Inflammatory macrophage treated with lipopolysaccharide for 1 hour (primary cell): Measurements from ENCODE around the gene TNFAIP2.

ENCODE experiments used
- DNase-seq, 2 donors: peaks; one replicate each; pipeline ENCODE4 v3.0.0-alpha.2; 2020 to 2022

The TNFAIP2 gene

GRCh38 chr14:103123634-103124500 lies 606 bp downstream of the TNFAIP2 start:
- peak; percentile 67 to 74 for DNase-seq

GRCh38 chr14:103124501-103125001 lies 1.3 kb downstream of the TNFAIP2 start:
- DNase-seq: no peak

GRCh38 chr14:103125098-103126070 lies 2.1 kb downstream of the TNFAIP2 start:
- DNase-seq: no peak

GRCh38 chr14:103126088-103126872 lies 3.0 kb downstream of the TNFAIP2 start:
- DNase-seq: no peak

GRCh38 chr14:103126873-103127304 lies 3.6 kb downstream of the TNFAIP2 start:
- no peak for DNase-seq

- no peak for DNase-seq
These were observed 4.1 kb downstream of the TNFAIP2 start for GRCh38 chr14:103127356-103127755.

- no peak for DNase-seq
These were observed 4.8 kb downstream of the TNFAIP2 start for GRCh38 chr14:103127861-103128598.

- DNase-seq: no peak
These were observed 5.5 kb downstream of the TNFAIP2 start for GRCh38 chr14:103128631-103129300.

- no peak for DNase-seq
These were observed 6.2 kb downstream of the TNFAIP2 start for GRCh38 chr14:103129301-103130016.

- no peak for DNase-seq
These were observed 6.9 kb downstream of the TNFAIP2 start for GRCh38 chr14:103130017-103130764.

- no peak for DNase-seq
These were observed 7.7 kb downstream of the TNFAIP2 start for GRCh38 chr14:103130965-103131364.

GRCh38 chr14:103131580-103131979 lies 8.3 kb downstream of the TNFAIP2 start:
- DNase-seq: no peak

- peak in 1 of 2 donors; percentile 78 for DNase-seq
These were observed 9.3 kb downstream of the TNFAIP2 start for GRCh38 chr14:103132381-103133209.

- DNase-seq: no peak
These were observed 10.2 kb downstream of the TNFAIP2 start for GRCh38 chr14:103133210-103134140.

GRCh38 chr14:103134405-103134804 lies 11.1 kb downstream of the TNFAIP2 start:
- DNase-seq: no peak

GRCh38 chr14:103134919-103135318 lies 11.7 kb downstream of the TNFAIP2 start:
- DNase-seq: no peak
